Measurements from ENCODE around the gene SRSF6.
"Not testable (repeated sequence)": the region's sequence is repeated elsewhere in the genome, so short reads cannot be mapped to it uniquely, and the experiment has no call there.

GRCh38 chr20:43456252-43456651 lies 1.4 kb upstream of the SRSF6 start:
- TF ChIP-seq PKNOX1 (IDR thresholded peaks at IDR 0.05); FOXM1 (IDR thresholded peaks at IDR 0.05; ENCODE audit: borderline replicate concordance); SUZ12 (IDR thresholded peaks at IDR 0.05); TARDBP (IDR thresholded peaks at IDR 0.05); BHLHE40 (IDR thresholded peaks at IDR 0.05; ENCODE audit: borderline replicate concordance); CTBP1 (IDR thresholded peaks at IDR 0.05; ENCODE audit: borderline replicate concordance); SP1 (IDR thresholded peaks at IDR 0.05): not testable (repeated sequence)
